Umbilical cord (tissue), 2 donors: Measurements from ENCODE around the gene GABRB3. TPM values are rescaled to one million over a fixed set of nuclear protein-coding genes. Genes with fewer than 3 reads are reported as not detected.

ENCODE experiments used
- DNase-seq: peaks from one replicate; pipeline ENCODE4 v3.0.0-alpha.2; 2015; ENCODE audit warnings: low spot score
- total RNA-seq: library from RNA; depleted of rRNA; stranded (reverse); fragments of >200 nt; gene quantifications from one replicate; pipeline ENCODE4 v1.2.3, GENCODE V29; 2014; ENCODE audit warnings: low replicate concordance; ENCODE audit not compliant: insufficient read depth

Gene GABRB3
- total RNA-seq = 4.8 TPM

- no peak for DNase-seq
Measured at GRCh38 chr15:26772154-26773066, at the start of gene GABRB3. Gene GABRB3 (minus strand): TSS chr15:26773066.

GRCh38 chr15:26807517-26808427, 34.9 kb upstream of the GABRB3 start:
- no peak for DNase-seq

- DNase-seq = no peak
Measured at GRCh38 chr15:26806574-26806973, 33.7 kb upstream of the GABRB3 start.

GRCh38 chr15:26806151-26806550, 33.3 kb upstream of the GABRB3 start:
- peak; percentile 8 for DNase-seq

DNA sequence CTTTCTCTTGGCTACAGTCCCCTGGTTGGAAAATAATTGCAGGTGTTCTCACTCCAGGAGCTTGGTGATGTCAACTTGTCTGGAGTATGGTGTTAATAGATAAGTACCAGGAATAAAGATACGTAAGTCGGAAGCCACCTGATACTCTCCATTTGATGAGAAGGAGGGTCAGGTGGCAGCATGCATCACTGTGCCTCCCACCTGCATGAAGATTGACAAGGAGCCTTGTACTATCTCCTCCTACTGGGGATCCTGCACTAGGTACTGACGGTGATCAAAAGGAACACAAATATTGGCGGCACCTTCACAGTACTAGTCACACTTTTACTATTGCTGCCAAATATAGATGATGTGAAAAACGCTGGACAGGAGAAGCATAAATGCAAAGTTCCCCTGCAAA, 32.6 kb upstream of the GABRB3 start:
- DNase-seq = no peak

DNA sequence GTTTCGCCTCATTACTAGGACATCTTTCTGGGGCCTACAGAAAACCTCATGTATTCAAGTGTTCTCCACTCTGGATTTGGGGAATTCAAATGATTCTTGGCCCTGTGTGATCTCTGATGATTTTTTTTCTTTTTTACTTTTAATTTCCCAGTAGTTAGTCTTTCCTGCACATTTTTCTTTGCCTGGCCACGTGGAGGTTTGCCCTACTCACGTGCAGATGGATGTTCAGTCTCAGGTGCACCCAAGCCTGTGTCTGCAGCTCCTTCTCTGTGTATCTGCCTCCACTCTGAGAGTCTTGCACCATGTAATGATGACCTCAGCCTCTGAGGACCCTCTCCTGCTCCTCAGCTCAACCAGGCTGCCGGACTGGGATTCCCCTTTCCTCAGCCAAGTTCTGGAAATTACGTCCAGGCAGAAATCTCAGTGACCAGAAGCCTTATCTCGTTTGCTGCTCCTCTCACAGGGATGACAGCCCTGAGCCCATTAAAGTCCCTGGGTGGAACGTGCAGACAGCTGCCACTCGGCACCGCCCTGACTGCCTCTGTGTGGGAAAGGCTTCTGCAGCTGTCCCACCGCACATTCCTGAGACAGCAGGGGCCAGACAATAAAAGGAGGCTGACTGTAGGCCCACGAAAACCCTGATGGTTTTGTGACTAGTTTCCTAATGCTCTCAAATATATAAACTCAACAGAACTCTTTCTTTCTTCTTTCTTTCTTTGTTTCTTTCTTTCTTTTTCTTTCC, 31.4 kb upstream of the GABRB3 start:
- DNase-seq = no peak

DNA sequence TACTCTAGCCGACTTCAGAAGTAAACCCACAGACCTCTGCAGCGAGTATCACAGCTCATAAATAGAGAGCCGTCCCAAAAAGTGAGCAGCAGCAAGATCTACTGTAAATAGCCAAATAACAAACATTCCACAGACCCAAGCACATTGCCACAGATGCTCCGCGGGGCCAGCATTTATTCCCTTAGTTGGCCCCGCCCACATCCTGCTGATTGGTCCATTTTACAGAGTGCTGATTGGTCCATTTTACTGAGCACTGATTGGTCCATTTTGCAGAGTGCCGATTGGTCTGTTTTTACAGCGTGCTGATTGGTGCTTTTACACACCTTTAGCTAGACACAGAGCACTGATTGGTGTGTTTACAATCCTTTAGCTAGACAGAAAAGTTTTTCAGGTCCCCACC, 17.3 kb upstream of the GABRB3 start:
- no peak for DNase-seq

DNA sequence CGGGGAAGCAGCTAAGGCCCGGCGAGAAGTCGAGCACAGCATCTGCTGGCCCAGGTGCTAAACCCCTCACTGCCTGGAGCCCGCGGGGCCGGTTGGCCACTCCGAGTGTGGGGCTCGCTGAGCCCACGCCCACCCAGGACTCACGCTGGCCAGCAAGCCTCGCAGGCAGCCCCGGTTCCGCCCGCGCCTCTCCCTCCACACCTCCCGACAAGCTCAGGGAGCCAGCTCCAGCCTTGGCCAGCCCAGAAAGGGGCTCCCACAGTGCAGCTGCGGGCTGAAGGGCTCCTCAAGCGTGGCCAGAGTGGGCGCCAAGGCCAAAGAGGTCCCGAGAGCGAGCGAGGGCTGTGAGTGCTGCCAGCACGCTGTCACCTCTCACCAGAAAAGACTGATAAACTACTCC, 8.9 kb upstream of the GABRB3 start:
- no peak for DNase-seq

DNA sequence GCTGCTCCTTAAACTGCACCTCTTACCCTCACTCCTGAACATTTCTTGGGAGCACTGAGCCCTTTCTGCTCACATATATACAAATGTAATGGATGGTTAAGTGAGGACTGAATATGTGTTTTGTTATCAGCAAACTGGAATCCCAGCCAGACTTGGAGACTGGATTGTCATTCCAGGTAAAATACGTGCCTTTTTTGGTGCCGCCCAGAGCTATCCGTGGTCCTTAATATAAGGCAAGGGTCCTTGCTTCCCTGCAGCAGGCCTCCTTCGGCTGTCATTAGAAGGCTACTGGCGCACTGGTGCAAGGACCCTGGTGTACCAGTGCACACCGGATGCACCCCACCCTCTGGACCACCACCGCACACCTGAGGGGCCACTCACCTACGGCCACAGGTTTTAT, 1.1 kb upstream of the GABRB3 start:
- no peak for DNase-seq

DNA sequence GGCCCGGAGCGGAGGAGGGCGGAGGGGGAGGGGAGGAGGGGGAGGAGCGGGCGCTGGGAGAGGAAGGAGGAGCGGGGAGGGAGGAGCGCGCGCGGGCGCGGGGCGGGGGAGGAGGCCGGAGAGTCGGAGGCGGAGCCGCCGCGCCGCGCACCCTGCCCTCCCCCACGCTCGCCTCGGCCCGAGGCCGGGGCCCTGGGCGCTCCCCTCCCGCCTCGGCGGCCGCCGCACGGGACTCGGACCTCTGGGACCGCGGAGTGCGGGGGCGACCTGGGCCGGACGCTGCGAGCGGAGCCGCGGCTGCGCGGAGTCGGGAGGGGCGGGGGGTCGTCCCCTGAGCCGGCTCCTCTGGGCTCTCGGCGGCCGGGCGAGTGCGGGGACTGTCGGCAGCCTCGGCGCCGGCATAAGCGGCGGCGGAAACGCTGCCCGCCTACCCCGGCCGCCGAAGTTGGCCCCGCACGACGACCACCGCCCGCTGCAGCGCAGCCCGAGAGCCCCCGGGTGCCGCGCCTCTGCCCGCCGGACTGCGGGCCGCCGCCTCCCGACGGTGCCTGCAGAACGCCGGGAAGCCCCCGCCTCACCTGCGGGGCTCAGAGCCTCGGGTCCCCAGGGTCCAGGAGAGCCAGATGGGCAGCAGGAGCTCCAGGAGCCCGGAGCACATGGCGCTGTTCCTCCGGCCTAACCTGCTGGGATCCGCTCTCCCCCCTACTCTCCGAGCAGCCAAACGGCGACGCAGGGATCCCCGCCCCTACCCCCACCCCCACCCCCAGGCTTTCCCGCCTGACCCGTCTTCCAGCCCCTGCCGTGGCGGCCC, 406 bp upstream of the GABRB3 start:
- DNase-seq = peak; percentile 41

GRCh38 chr15:26771578-26772153, 1.2 kb downstream of the GABRB3 start:
- peak; percentile 55 for DNase-seq

DNA sequence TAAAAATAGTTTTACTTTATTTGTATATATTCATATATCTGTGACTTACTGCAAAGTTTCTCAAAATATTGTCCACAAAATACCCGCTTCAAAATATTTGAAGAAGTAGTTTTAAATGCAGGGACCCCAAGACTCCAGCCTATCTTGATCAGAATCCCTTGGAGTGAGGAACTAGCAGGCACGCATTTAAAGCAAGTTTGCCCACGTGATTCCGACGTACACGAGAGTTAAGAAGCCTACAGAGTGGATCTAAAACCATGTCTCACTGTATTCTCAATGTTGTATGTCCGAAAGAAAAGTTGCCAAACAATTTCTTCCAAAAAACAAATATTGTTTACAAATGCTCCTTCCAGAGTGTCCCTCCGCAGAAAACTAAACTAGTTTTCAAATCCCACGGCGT, 1.7 kb downstream of the GABRB3 start:
- no peak for DNase-seq

- DNase-seq = no peak
Measured at GRCh38 chr15:26767169-26767670, 5.6 kb downstream of the GABRB3 start.

- DNase-seq = no peak
Measured at GRCh38 chr15:26766262-26766661, 6.6 kb downstream of the GABRB3 start.

GRCh38 chr15:26759986-26760385, 12.9 kb downstream of the GABRB3 start:
- no peak for DNase-seq

- DNase-seq = no peak
Measured at GRCh38 chr15:26758079-26758478, 14.8 kb downstream of the GABRB3 start.

DNA sequence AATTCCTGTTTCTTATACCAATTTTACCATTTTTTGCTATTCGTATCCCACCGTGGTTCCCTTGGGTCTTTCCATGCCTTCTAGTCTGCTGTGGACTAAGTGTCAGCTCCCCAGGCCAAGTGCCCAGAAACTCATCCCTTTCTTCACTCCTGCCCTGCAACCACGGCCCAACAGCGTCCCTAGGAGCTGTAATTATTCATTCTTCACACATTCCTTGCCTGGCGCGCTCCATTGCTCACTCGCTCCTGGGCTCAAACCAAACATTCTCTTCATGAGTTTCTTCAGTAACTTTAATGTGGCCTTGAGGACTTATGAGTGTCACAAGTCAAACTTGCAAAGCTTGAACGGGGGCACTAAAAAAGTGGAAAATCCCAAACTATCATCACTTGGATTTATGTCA, 15.7 kb downstream of the GABRB3 start:
- DNase-seq = no peak

- no peak for DNase-seq
Measured at GRCh38 chr15:26744894-26745293, 28.0 kb downstream of the GABRB3 start.

- DNase-seq = no peak
Measured at GRCh38 chr15:26739791-26740190, 33.1 kb downstream of the GABRB3 start.

DNA sequence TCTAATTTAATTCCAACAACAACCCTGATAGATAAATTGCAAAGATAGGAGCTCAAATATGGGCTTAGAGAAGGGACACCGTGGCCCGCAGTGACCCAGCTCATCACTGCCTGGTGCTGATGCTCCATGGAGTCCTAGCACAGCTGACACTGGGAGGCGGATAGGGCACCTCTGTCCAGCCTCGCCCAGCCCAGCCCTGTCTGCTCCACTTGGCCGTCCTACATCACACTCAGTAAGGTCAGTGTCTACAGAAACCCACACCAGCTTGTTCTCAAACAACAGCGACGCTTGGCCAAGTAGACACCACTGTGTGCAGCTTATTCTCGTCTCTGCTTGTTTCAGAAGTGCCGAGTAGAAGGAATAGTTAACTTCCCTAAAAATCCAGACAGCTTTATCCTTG, 33.9 kb downstream of the GABRB3 start:
- DNase-seq = no peak
